Glutamatergic neuron (in vitro differentiated cells): ENCODE measurements around the gene PRR36. TPM values are rescaled to one million over a fixed set of nuclear protein-coding genes. Genes with fewer than 3 reads are reported as not detected.
A peak's percentile ranks its signal among the peaks of the same experiment; 100 is the strongest.

Source experiments
- DNase-seq: peaks from one replicate; pipeline ENCODE4 v3.0.0; 2022
- H3K27ac Mint-ChIP-seq: one replicate; pipeline ENCODE4 v1.8.0; 2020; ENCODE audit warnings: mild to moderate bottlenecking, mixed read lengths, inconsistent platforms; ENCODE audit not compliant: unreplicated experiment
- H3K27me3 Mint-ChIP-seq: one replicate; pipeline ENCODE4 v1.8.0; 2020; ENCODE audit warnings: mild to moderate bottlenecking, moderate library complexity, mixed read lengths, inconsistent platforms; ENCODE audit not compliant: unreplicated experiment
- H3K36me3 Mint-ChIP-seq: one replicate; pipeline ENCODE4 v1.8.0; 2020; ENCODE audit warnings: mild to moderate bottlenecking, mixed read lengths, inconsistent platforms; ENCODE audit not compliant: unreplicated experiment
- H3K4me1 Mint-ChIP-seq: one replicate; pipeline ENCODE4 v1.8.0; 2020; ENCODE audit warnings: mild to moderate bottlenecking, low read depth, mixed read lengths, inconsistent platforms; ENCODE audit not compliant: unreplicated experiment
- H3K4me3 Mint-ChIP-seq: one replicate; pipeline ENCODE4 v1.8.0; 2020; ENCODE audit warnings: mild to moderate bottlenecking, mixed read lengths, inconsistent platforms; ENCODE audit not compliant: unreplicated experiment
- H3K9me3 Mint-ChIP-seq: one replicate; pipeline ENCODE4 v1.8.0; 2020; ENCODE audit warnings: mild to moderate bottlenecking, moderate library complexity, mixed read lengths, inconsistent platforms; ENCODE audit not compliant: unreplicated experiment
- CTCF ChIP-seq: fragments of 200-600 bp; sonication (generic); IDR thresholded peaks from one replicate; pipeline ENCODE4 v1.5.0; 2021; ENCODE audit not compliant: partially characterized antibody, unreplicated experiment
- total RNA-seq: library from RNA; stranded (reverse); fragmentation: NEBNext Ultra II Directional; extraction: Animal tissue kit (Norgen Biotek cat#: 25700); gene quantifications from one replicate; pipeline ENCODE4 v1.2.1, GENCODE V29; 2021; ENCODE audit not compliant: unreplicated experiment

The PRR36 gene
- total RNA-seq, 1 donor from 2014 or later, result 37.4 TPM

GRCh38 chr19:7840629-7841028 lies 33.6 kb downstream of the PRR36 start:
- no peak for DNase-seq
- H3K4me3 Mint-ChIP-seq, result no peak overlapping the region
- H3K9me3 Mint-ChIP-seq, result no peaks in the 10 kb centered on the region
- TF ChIP-seq CTCF, result no peak
- no peak overlapping the region for H3K27ac Mint-ChIP-seq
- peaks cover 6% of the 10 kb centered on the region for H3K36me3 Mint-ChIP-seq
- H3K4me1 Mint-ChIP-seq, result no peaks in the 10 kb centered on the region
- H3K27me3 Mint-ChIP-seq, result peaks cover 6% of the 10 kb centered on the region

- no peak overlapping the region for H3K27ac Mint-ChIP-seq
- no peaks in the 10 kb centered on the region for H3K4me1 Mint-ChIP-seq
- no peak for TF ChIP-seq CTCF
- DNase-seq, result no peak
- no peak overlapping the region for H3K4me3 Mint-ChIP-seq
- peaks cover 6% of the 10 kb centered on the region for H3K36me3 Mint-ChIP-seq
- H3K27me3 Mint-ChIP-seq, result peaks cover 6% of the 10 kb centered on the region
- H3K9me3 Mint-ChIP-seq, result no peaks in the 10 kb centered on the region
These were observed 34.7 kb downstream of the PRR36 start for GRCh38 chr19:7839476-7839875.

GRCh38 chr19:7833225-7834099 lies 40.7 kb downstream of the PRR36 start:
- no peaks in the 10 kb centered on the region for H3K36me3 Mint-ChIP-seq
- H3K4me1 Mint-ChIP-seq, result peaks cover 4% of the 10 kb centered on the region
- peaks cover 8% of the 10 kb centered on the region for H3K9me3 Mint-ChIP-seq
- no peak for DNase-seq
- H3K27ac Mint-ChIP-seq, result no peak overlapping the region
- TF ChIP-seq CTCF, result no peak
- H3K27me3 Mint-ChIP-seq, result peaks cover 5% of the 10 kb centered on the region
- no peak overlapping the region for H3K4me3 Mint-ChIP-seq

GRCh38 chr19:7832781-7833180 lies 41.4 kb downstream of the PRR36 start:
- H3K27me3 Mint-ChIP-seq, result peaks cover 5% of the 10 kb centered on the region
- peaks cover 4% of the 10 kb centered on the region for H3K4me1 Mint-ChIP-seq
- peaks cover 8% of the 10 kb centered on the region for H3K9me3 Mint-ChIP-seq
- H3K27ac Mint-ChIP-seq, result no peak overlapping the region
- no peak for DNase-seq
- no peak overlapping the region for H3K4me3 Mint-ChIP-seq
- no peak for TF ChIP-seq CTCF
- no peaks in the 10 kb centered on the region for H3K36me3 Mint-ChIP-seq

GRCh38 chr19:7832009-7832408 lies 42.2 kb downstream of the PRR36 start:
- H3K4me3 Mint-ChIP-seq, result peak overlapping the region; percentile 90
- H3K4me1 Mint-ChIP-seq, result peaks cover 4% of the 10 kb centered on the region
- peak overlapping the region; percentile 33 for H3K27ac Mint-ChIP-seq
- H3K27me3 Mint-ChIP-seq, result peaks cover 5% of the 10 kb centered on the region
- no peaks in the 10 kb centered on the region for H3K36me3 Mint-ChIP-seq
- peaks cover 8% of the 10 kb centered on the region for H3K9me3 Mint-ChIP-seq
- TF ChIP-seq CTCF, result no peak
- DNase-seq, result no peak
